ENCODE data around the gene EDAR.

EDAR gene

GRCh38 chr2:108965540-108966289, 23.3 kb downstream of the EDAR start:
- peak; percentile 13 for DNase-seq

- no peak for DNase-seq
Observed at GRCh38 chr2:108963057-108963456, 26.0 kb downstream of the EDAR start.

- no peak for DNase-seq
Observed at GRCh38 chr2:108961796-108962195, 27.2 kb downstream of the EDAR start.

GRCh38 chr2:108960006-108960405, 29.0 kb downstream of the EDAR start:
- DNase-seq, result no peak

GRCh38 chr2:108959401-108959800, 29.6 kb downstream of the EDAR start:
- no peak for DNase-seq

GRCh38 chr2:108958632-108959341, 30.2 kb downstream of the EDAR start:
- no peak for DNase-seq

GRCh38 chr2:108958002-108958401, 31.0 kb downstream of the EDAR start:
- DNase-seq, result no peak

- DNase-seq, result no peak
Observed at GRCh38 chr2:108956375-108956774, 32.6 kb downstream of the EDAR start.

GRCh38 chr2:108950369-108951135, 38.5 kb downstream of the EDAR start:
- no peak for DNase-seq

GRCh38 chr2:108949316-108950239, 39.4 kb downstream of the EDAR start:
- no peak for DNase-seq

- no peak for DNase-seq
Observed at GRCh38 chr2:108947271-108947907, 41.6 kb downstream of the EDAR start.

- DNase-seq, result no peak
Observed at GRCh38 chr2:108946442-108946841, 42.6 kb downstream of the EDAR start.

- no peak for DNase-seq
Observed at GRCh38 chr2:108945969-108946368, 43.1 kb downstream of the EDAR start.

- DNase-seq, result no peak
Observed at GRCh38 chr2:108944601-108945331, 44.3 kb downstream of the EDAR start.

GRCh38 chr2:108943751-108944150, 45.3 kb downstream of the EDAR start:
- no peak for DNase-seq

GRCh38 chr2:108942888-108943287, 46.1 kb downstream of the EDAR start:
- DNase-seq, result no peak

- DNase-seq, result no peak
Observed at GRCh38 chr2:108942231-108942825, 46.7 kb downstream of the EDAR start.

- DNase-seq, result no peak
Observed at GRCh38 chr2:108941767-108942166, 47.3 kb downstream of the EDAR start.

- DNase-seq, result no peak
Observed at GRCh38 chr2:108941161-108941665, 47.8 kb downstream of the EDAR start.

- no peak for DNase-seq
Observed at GRCh38 chr2:108940156-108940555, 48.9 kb downstream of the EDAR start.
